NT2/D1 (cell line): ENCODE results near the gene LAMB1.
A peak's percentile ranks its signal among the peaks of the same experiment; 100 is the strongest.
"Not testable (repeated sequence)": the region's sequence is repeated elsewhere in the genome, so short reads cannot be mapped to it uniquely, and the experiment has no call there.

ENCODE experiments used
- DNase-seq: peaks from one replicate; pipeline ENCODE4 v3.0.0-alpha.2; 2011; ENCODE audit warnings: low read depth, low spot score
- H3K27me3 ChIP-seq: 2 replicates; pipeline ENCODE4 v1.6.0; 2011; ENCODE audit warnings: mild to moderate bottlenecking; ENCODE audit not compliant: insufficient read length, insufficient read depth
- H3K36me3 ChIP-seq: 2 replicates; pipeline ENCODE4 v1.6.1; 2011; ENCODE audit warnings: mild to moderate bottlenecking, low read length, mixed read lengths; ENCODE audit not compliant: insufficient read depth, insufficient read length
- H3K4me1 ChIP-seq: 2 replicates; pipeline ENCODE4 v1.5.1; 2011; ENCODE audit not compliant: insufficient read depth, insufficient read length
- H3K4me3 ChIP-seq: 2 replicates; pipeline ENCODE4 v1.5.1; 2011; ENCODE audit warnings: low read depth; ENCODE audit not compliant: insufficient read length
- H3K9ac ChIP-seq: 2 replicates; pipeline ENCODE4 v1.6.0; 2011; ENCODE audit warnings: low read depth; ENCODE audit not compliant: insufficient read length
- H3K9me3 ChIP-seq: 2 replicates; pipeline ENCODE4 v1.5.1; 2011; ENCODE audit warnings: mild to moderate bottlenecking, low read length; ENCODE audit not compliant: insufficient read depth
- SUZ12 ChIP-seq: IDR thresholded peaks from 2 replicates; pipeline ENCODE4 v1.6.1; 2011; ENCODE audit not compliant: insufficient read length, insufficient read depth; ENCODE audit errors: extremely low read depth
- YY1 ChIP-seq: IDR thresholded peaks from 2 replicates; pipeline ENCODE4 v1.6.1; 2011; ENCODE audit not compliant: insufficient read length, insufficient read depth
- ZNF274 ChIP-seq: IDR thresholded peaks from 2 replicates; pipeline ENCODE4 v1.6.1; 2011; ENCODE audit warnings: mild to moderate bottlenecking, low read depth, low read length

Gene LAMB1

DNA sequence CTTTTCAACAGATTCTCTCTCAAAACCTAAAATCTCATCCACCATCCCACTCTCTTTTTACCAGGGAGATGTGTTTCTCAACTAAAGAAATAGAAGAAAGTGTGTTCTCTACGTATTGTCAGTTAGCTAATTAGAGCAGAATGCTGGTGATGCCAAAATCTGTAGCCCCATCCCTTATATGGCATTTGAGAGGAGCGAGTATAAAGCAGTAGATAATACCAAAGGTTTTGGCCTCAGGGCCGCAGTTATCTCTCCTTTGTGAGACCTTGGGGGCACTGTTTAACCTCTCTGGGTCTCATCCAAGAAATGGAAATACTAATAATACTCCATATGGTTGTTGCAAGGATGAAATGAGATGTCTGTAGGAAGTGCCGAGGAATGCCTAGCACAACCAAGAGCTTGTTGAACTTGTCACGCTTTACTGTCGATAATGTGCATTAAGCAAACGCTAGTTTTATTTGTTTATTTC, 112.4 kb downstream of the LAMB1 start:
- no peak for DNase-seq
- peak overlapping the region; percentile 90 for H3K4me3 ChIP-seq
- peaks cover 27% of the 10 kb centered on the region for H3K36me3 ChIP-seq
- peak overlapping the region; percentile 95 for H3K9ac ChIP-seq
- H3K27me3 ChIP-seq: no peaks in the 10 kb centered on the region
- TF ChIP-seq ZNF274 (no peak), SUZ12 (no peak), YY1 (no peak)
- H3K9me3 ChIP-seq: no peaks in the 10 kb centered on the region
- no peaks in the 10 kb centered on the region for H3K4me1 ChIP-seq

DNA sequence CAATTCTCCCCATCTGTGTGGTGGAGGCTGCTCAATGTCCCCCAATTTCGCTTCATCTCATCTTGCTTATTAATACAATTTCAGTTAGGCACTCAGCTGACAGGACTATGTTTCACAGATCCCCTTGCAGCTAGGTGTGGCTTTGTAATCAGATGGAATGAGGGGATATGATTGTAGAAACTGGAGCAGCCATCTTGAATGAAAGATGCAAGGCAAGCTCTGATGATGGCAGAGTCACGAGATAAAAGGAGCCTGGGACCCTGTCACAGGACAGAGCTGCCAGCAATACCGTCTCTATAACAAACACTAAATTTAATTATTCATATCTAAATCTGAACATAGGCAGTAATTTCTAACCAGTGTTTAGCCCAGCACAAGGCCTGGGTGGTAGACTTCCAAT, 113.0 kb downstream of the LAMB1 start:
- DNase-seq: no peak
- Histone ChIP-seq H3K4me1 (no peaks in the 10 kb centered on the region), H3K9me3 (no peaks in the 10 kb centered on the region), H3K4me3 (no peak overlapping the region), H3K36me3 (peaks cover 22% of the 10 kb centered on the region), H3K27me3 (no peaks in the 10 kb centered on the region), H3K9ac (no peak overlapping the region)
- no peak for TF ChIP-seq YY1
- TF ChIP-seq SUZ12: no peak
- TF ChIP-seq ZNF274: no peak

DNA sequence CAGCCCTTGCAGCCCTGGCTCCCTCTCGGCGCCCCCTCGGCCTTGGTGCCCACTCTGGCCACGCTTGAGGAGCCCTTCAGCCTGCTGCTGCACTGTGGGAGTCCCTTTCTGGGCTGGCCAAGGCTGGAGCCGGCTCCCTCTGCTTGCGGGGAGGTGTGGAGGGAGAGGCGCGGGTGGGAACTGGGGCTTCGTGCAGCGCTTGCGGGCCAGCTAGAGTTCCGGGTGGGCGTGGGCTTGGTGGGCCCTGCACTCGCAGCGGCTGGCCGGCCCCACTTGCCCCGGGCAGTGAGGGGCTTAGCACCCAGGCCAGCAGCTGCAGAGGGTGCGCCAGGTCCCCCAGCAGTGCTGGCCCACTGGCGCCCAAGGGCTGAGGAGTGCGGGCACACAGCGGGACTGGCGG, 115.1 kb downstream of the LAMB1 start:
- not testable (repeated sequence) for H3K4me3 ChIP-seq, H3K9ac ChIP-seq, H3K27me3 ChIP-seq, DNase-seq, H3K9me3 ChIP-seq, H3K36me3 ChIP-seq, H3K4me1 ChIP-seq

DNA sequence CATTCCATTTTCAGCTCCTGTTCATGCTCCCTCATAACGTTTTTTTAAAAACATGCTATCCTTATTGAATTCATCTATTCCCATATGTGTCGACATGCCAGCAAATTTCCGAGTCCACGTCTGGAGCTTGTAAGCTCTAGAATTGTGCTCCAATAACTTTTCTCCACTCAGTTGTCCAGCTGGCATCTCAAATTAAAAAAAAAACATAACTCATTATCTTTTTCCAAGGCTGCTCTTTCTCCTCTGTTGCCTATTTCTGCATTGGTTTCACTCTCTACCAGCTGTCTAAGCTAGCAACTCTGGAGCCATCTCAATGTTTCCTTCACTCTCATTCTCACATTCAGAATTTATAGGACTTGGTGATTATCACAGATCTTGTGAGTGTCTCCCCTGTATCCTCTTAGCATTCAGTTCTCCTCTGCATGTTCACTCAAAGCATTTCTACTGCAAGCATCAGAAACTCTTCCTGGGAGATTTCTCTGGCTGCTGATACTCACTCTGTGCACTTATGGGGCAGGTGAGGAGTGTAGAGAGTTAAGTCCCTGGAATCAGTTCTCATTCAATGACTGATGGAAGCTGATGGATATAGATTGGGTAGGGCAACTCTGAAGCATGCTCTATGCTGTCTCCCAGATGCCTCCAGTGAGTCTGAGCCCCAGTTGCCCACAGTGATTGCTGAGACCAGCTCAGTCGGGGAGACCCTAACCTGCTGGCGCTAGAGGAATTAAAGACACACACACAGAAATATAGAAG, 118.7 kb downstream of the LAMB1 start:
- Histone ChIP-seq H3K4me3 (no peak overlapping the region), H3K9ac (no peak overlapping the region), H3K4me1 (no peaks in the 10 kb centered on the region), H3K36me3 (no peaks in the 10 kb centered on the region), H3K27me3 (no peaks in the 10 kb centered on the region), H3K9me3 (no peaks in the 10 kb centered on the region)
- TF ChIP-seq SUZ12 (no peak), ZNF274 (no peak), YY1 (no peak)
- DNase-seq: no peak

DNA sequence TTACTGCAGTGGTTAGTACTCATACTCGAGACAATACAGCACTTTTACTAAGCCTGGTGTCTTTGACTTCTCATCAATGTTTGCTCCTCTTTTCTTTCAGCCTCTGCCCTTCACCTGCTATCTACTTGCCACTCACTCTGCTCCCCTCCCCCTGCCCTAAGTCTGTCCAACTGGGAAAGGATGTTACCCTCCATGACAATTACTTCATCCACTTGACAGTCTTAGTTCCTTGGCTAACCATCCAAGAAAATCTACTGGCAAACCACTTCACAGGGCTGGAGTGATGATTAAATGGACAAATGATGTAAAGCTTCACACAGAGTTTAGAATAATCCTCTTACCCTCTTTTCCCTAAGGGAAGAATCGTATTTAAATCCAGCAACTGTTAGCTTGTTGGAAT, 120.2 kb downstream of the LAMB1 start:
- Histone ChIP-seq H3K4me3 (no peak overlapping the region), H3K9ac (no peak overlapping the region), H3K9me3 (no peaks in the 10 kb centered on the region), H3K27me3 (no peaks in the 10 kb centered on the region), H3K4me1 (no peaks in the 10 kb centered on the region), H3K36me3 (no peaks in the 10 kb centered on the region)
- TF ChIP-seq SUZ12: no peak
- no peak for TF ChIP-seq YY1
- TF ChIP-seq ZNF274: no peak
- DNase-seq: no peak

- Histone ChIP-seq H3K36me3 (no peaks in the 10 kb centered on the region), H3K4me3 (no peak overlapping the region), H3K9me3 (no peaks in the 10 kb centered on the region), H3K9ac (no peak overlapping the region), H3K27me3 (no peaks in the 10 kb centered on the region), H3K4me1 (no peaks in the 10 kb centered on the region)
- TF ChIP-seq ZNF274: no peak
- TF ChIP-seq YY1: no peak
- TF ChIP-seq SUZ12: no peak
- peak; percentile 38 for DNase-seq
Observed at GRCh38 chr7:107879400-107880035, 123.4 kb downstream of the LAMB1 start.

DNA sequence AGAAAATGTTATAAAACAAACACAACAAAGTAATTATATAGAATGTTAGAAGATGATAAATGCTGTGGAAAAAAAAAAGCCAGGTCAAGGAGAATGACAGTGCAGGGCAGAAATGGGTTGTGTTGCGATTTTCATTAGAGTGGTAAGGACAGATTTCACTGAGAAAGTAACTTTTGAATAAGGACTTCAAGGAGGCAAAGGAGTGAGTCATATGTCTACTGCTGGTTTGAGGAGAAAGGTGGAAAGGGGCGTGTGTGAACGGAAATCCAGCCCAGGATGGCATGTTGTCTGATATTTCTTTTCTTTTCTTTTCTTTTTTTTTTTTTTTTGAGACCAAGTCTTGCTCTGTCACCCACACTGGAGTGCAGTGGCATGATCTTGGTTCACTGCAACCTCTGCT, 124.3 kb downstream of the LAMB1 start:
- no peak overlapping the region for H3K9ac ChIP-seq
- TF ChIP-seq ZNF274 (no peak), YY1 (no peak), SUZ12 (no peak)
- H3K9me3 ChIP-seq: no peaks in the 10 kb centered on the region
- no peaks in the 10 kb centered on the region for H3K27me3 ChIP-seq
- H3K4me1 ChIP-seq: no peaks in the 10 kb centered on the region
- no peak for DNase-seq
- H3K4me3 ChIP-seq: no peak overlapping the region
- H3K36me3 ChIP-seq: no peaks in the 10 kb centered on the region
